Fibroblast of lung (primary cell): Measurements from ENCODE around the gene C3orf85. TPM values are rescaled to one million over a fixed set of nuclear protein-coding genes. Genes with fewer than 3 reads are reported as not detected.

ENCODE experiments used
- DNase-seq, 2 donors: peaks; one replicate each; pipeline versions ENCODE4 v3.0.0 to v3.0.0-alpha.2; 2010; ENCODE audit warnings: low read depth in 2 of 2
- H2AFZ ChIP-seq: 2 replicates; pipeline ENCODE4 v1.5.1; 2012; ENCODE audit warnings: low read length, control low read depth, inconsistent platforms
- H3K27ac ChIP-seq: 2 replicates; pipeline ENCODE4 v1.5.1; 2011; ENCODE audit warnings: low read length, control low read depth; ENCODE audit not compliant: insufficient read depth
- H3K27me3 ChIP-seq: 2 replicates; pipeline ENCODE4 v1.5.1; 2011; ENCODE audit warnings: mild to moderate bottlenecking, low read length; ENCODE audit not compliant: control insufficient read depth, insufficient read depth
- H3K36me3 ChIP-seq: 2 replicates; pipeline ENCODE4 v1.5.1; 2011; ENCODE audit warnings: low read length; ENCODE audit not compliant: control insufficient read depth, insufficient read depth
- H3K4me1 ChIP-seq: 2 replicates; pipeline ENCODE4 v1.5.1; 2011; ENCODE audit warnings: low read length; ENCODE audit not compliant: control insufficient read depth, insufficient read depth; ENCODE audit errors: extremely low read depth
- H3K4me2 ChIP-seq: 2 replicates; pipeline ENCODE4 v1.5.1; 2011; ENCODE audit warnings: low read length, control low read depth; ENCODE audit not compliant: insufficient read depth; ENCODE audit errors: extremely low read depth
- H3K4me3 ChIP-seq, 4 experiments: fragments of 200-600 bp in 1 of 4; sonication (generic) in 1 of 4; replicated peaks in 1 of 4; 2 replicates each; pipeline ENCODE4 v1.5.1; 2011 to 2016; ENCODE audit warnings: low read length in 4 of 4, low read depth in 3 of 4, mild to moderate bottlenecking in 3 of 4, control low read depth in 2 of 4, inconsistent platforms in 1 of 4, mixed read lengths in 1 of 4; ENCODE audit not compliant: insufficient read depth in 1 of 4; ENCODE audit errors: control extremely low read depth in 1 of 4
- H3K79me2 ChIP-seq: 2 replicates; pipeline ENCODE4 v1.5.1; 2012; ENCODE audit warnings: mild to moderate bottlenecking, low read length, inconsistent platforms; ENCODE audit not compliant: control insufficient read depth, insufficient read depth
- H3K9ac ChIP-seq: 2 replicates; pipeline ENCODE4 v1.5.1; 2011; ENCODE audit warnings: mild to moderate bottlenecking, low read length, control low read depth; ENCODE audit not compliant: insufficient read depth
- H3K9me3 ChIP-seq: 2 replicates; pipeline ENCODE4 v1.5.1; 2012; ENCODE audit warnings: low read depth, low read length; ENCODE audit not compliant: control insufficient read depth, insufficient read depth
- H4K20me1 ChIP-seq: 2 replicates; pipeline ENCODE4 v1.5.1; 2011; ENCODE audit warnings: low read length; ENCODE audit not compliant: control insufficient read depth, insufficient read depth; ENCODE audit errors: extremely low read depth
- CTCF ChIP-seq, 2 donors: IDR thresholded peaks in 1 of 2; conservative IDR thresholded peaks in 1 of 2; 1 replicate in 1 of 2; 2 replicates in 1 of 2; pipeline ENCODE4 v1.5.1; 2011 to 2012; ENCODE audit warnings: low read length in 2 of 2, control low read depth in 1 of 2, inconsistent platforms in 1 of 2, low read depth in 1 of 2, mild to moderate bottlenecking in 1 of 2
- EZH2 ChIP-seq: IDR thresholded peaks from 2 replicates; pipeline ENCODE4 v1.5.1; 2012; ENCODE audit warnings: low read length, control low read depth, mild to moderate bottlenecking; ENCODE audit errors: missing control alignments
- polyA plus RNA-seq, 2 donors: library from polyadenylated mRNA; depleted of rRNA in 1 of 2; stranded (reverse) in 1 of 2; unstranded in 1 of 2; fragments of >200 nt; gene quantifications; 2 replicates each; pipeline ENCODE4 v1.2.1, GENCODE V29; 2011 to 2012; ENCODE audit warnings: missing spikeins in 1 of 2
- total RNA-seq: library from RNA; depleted of rRNA; stranded (reverse); fragments of >200 nt; gene quantifications from 2 replicates; pipeline ENCODE4 v1.2.1, GENCODE V29; 2014

The C3orf85 gene
- total and polyA plus RNA-seq, 2 donors (not counting 1 experiment from before 2014, with no cell fraction given): not detected

GRCh38 chr3:109171479-109171878 is 35.0 kb downstream of the C3orf85 start:
- H3K79me2 ChIP-seq: no peaks in the 10 kb centered on the region
- no peaks in the 10 kb centered on the region for H3K4me1 ChIP-seq
- no peaks in the 10 kb centered on the region for H3K9me3 ChIP-seq
- H3K4me3 ChIP-seq: no peak overlapping the region
- H4K20me1 ChIP-seq: no peaks in the 10 kb centered on the region
- no peak overlapping the region for H3K9ac ChIP-seq
- H3K4me2 ChIP-seq: no peak overlapping the region
- TF ChIP-seq CTCF (conservative IDR thresholded peaks at IDR 0.05 in 1 of 2, IDR thresholded peaks at IDR 0.05 in 1 of 2; ENCODE audit: low read depth in 1 of 2, low read length in 2 of 2): no peak
- no peak for TF ChIP-seq EZH2
- no peaks in the 10 kb centered on the region for H3K27me3 ChIP-seq
- no peaks in the 10 kb centered on the region for H3K36me3 ChIP-seq
- H2AFZ ChIP-seq: no peak overlapping the region
- DNase-seq: no peak
- no peak overlapping the region for H3K27ac ChIP-seq

- Histone ChIP-seq H3K9me3 (no peaks in the 10 kb centered on the region), H3K36me3 (no peaks in the 10 kb centered on the region), H3K79me2 (no peaks in the 10 kb centered on the region), H4K20me1 (no peaks in the 10 kb centered on the region), H3K4me3 (no peak overlapping the region), H3K27ac (no peak overlapping the region), H2AFZ (no peak overlapping the region), H3K4me1 (no peaks in the 10 kb centered on the region), H3K4me2 (no peak overlapping the region), H3K9ac (no peak overlapping the region), H3K27me3 (no peaks in the 10 kb centered on the region)
- DNase-seq: peak in 1 of 2 donors; percentile 41
- TF ChIP-seq EZH2 (no peak), CTCF (conservative IDR thresholded peaks at IDR 0.05 in 1 of 2, IDR thresholded peaks at IDR 0.05 in 1 of 2; ENCODE audit: low read depth in 1 of 2, low read length in 2 of 2) (no peak)
Observed at GRCh38 chr3:109175411-109175810, 38.9 kb downstream of the C3orf85 start.

- no peaks in the 10 kb centered on the region for H3K79me2 ChIP-seq
- no peak overlapping the region for H3K4me3 ChIP-seq
- H4K20me1 ChIP-seq: no peaks in the 10 kb centered on the region
- no peak for DNase-seq
- no peak for TF ChIP-seq EZH2
- TF ChIP-seq CTCF (conservative IDR thresholded peaks at IDR 0.05 in 1 of 2, IDR thresholded peaks at IDR 0.05 in 1 of 2; ENCODE audit: low read depth in 1 of 2, low read length in 2 of 2): no peak
- H3K9me3 ChIP-seq: no peaks in the 10 kb centered on the region
- H3K4me1 ChIP-seq: no peaks in the 10 kb centered on the region
- no peak overlapping the region for H3K27ac ChIP-seq
- H3K4me2 ChIP-seq: no peak overlapping the region
- H3K9ac ChIP-seq: no peak overlapping the region
- H3K36me3 ChIP-seq: no peaks in the 10 kb centered on the region
- H2AFZ ChIP-seq: no peak overlapping the region
- no peaks in the 10 kb centered on the region for H3K27me3 ChIP-seq
Observed at GRCh38 chr3:109176726-109177125, 40.2 kb downstream of the C3orf85 start.
